ENCODE measurements around the gene POLR2J.
"Not testable (repeated sequence)": the region's sequence is repeated elsewhere in the genome, so short reads cannot be mapped to it uniquely, and the experiment has no call there.

DNA sequence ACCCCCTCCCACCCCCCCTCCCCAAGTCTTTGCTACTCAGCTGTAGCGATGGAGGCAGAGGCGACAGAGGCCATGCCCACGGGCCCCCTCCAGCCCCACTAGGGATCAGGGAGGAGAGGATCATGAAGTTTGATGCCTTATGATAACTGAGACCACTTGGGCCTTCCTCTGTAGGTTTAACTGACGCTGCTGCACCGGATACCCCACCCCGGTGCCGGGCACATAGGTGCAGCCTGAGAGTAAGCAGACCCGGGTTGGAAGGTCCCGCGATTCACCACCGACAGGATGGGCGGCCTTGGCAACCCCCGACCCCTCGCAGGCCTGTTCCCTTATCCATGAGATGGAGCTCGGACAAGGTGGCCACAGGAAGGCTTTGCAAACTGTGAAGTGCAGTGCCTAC, 15.3 kb upstream of the POLR2J start:
- not testable (repeated sequence) for TF ChIP-seq CTCF, POLR2A (IDR thresholded peaks at IDR 0.05)
